HepG2 (cell line): ENCODE data around the gene ATP4B. TPM values are rescaled to one million over a fixed set of nuclear protein-coding genes. Genes with fewer than 3 reads are reported as not detected.

ENCODE experiments used
- ATAC-seq: fragments of 200-7000 bp; cut with Tn5 transposase; 3 replicates; pipeline ENCODE4 v1.9.1; 2020; ENCODE audit warnings: mild to moderate bottlenecking, moderate library complexity
- BruUV-seq: library from RNA; stranded (reverse); fragments of 400-500 nt; replicated peaks from 2 replicates; lab custom pipeline; 2021; lab: Mats Ljungman, UMichigan
- CTCF ChIA-PET: fragments of 300-600 bp; formaldehyde crosslinking; extraction: SDS; loops from one replicate; lab custom pipeline; 2021; ENCODE audit warnings: low total read pairs, inconsistent platforms, low intra/inter-chr PET ratio; lab: Yijun Ruan, JAX
- POLR2A ChIA-PET: fragments of 350-600 bp; sonication (Branson Sonifier 250); formaldehyde crosslinking; loops from one replicate; lab custom pipeline; 2020; ENCODE audit warnings: antibody characterized with exemption, inconsistent platforms; lab: Yijun Ruan, JAX
- DNase-seq: peaks from one replicate; pipeline ENCODE4 v3.0.0-alpha.2; 2015; ENCODE audit warnings: low spot score
- FAIRE-seq: peaks from 3 replicates; lab custom pipeline; 2011; peaks lifted over from hg19 to GRCh38; lab: Jason Lieb, UNC
- H2AFZ ChIP-seq: one replicate; pipeline ENCODE4 v1.6.1; 2011; ENCODE audit warnings: low read length, inconsistent platforms
- H3K27ac ChIP-seq: fragments of 300-600 bp; 3 replicates; pipeline ENCODE4 v1.8.0; 2011; ENCODE audit warnings: mixed run types, mild to moderate bottlenecking, mixed read lengths, low read length, inconsistent platforms; ENCODE audit not compliant: insufficient read depth; ENCODE audit errors: extremely low read length
- H3K27me3 ChIP-seq, 2 experiments: fragments of 200-600 bp in 1 of 2; 2 replicates in 1 of 2; 3 replicates in 1 of 2; pipeline versions ENCODE4 v1.6.0 to v1.8.0; 2011; ENCODE audit warnings: low read length in 2 of 2, mild to moderate bottlenecking in 2 of 2, moderate library complexity in 2 of 2, inconsistent platforms in 1 of 2; ENCODE audit not compliant: insufficient read depth in 2 of 2, control insufficient read depth in 1 of 2
- H3K36me3 ChIP-seq, 2 experiments: fragments of 200-600 bp in 1 of 2; replicated peaks in 1 of 2; 2 replicates in 1 of 2; 3 replicates in 1 of 2; pipeline versions ENCODE4 v1.5.1 to v1.8.0; 2011; ENCODE audit warnings: low read length in 2 of 2, inconsistent platforms in 1 of 2; ENCODE audit not compliant: insufficient read depth in 2 of 2, control insufficient read depth in 1 of 2
- H3K4me1 ChIP-seq: 2 replicates; pipeline ENCODE4 v1.5.1; 2012; ENCODE audit warnings: low read length, inconsistent platforms; ENCODE audit not compliant: insufficient read depth
- H3K4me2 ChIP-seq: 2 replicates; pipeline ENCODE4 v1.6.0; 2011; ENCODE audit warnings: low read depth, low read length, inconsistent platforms
- H3K4me3 ChIP-seq, 3 experiments: fragments of 200-600 bp in 1 of 3; sonication (generic), shearing (Covaris generic) in 1 of 3; replicated peaks in 1 of 3; 2 replicates each; pipeline ENCODE4 v1.5.1; 2011 to 2016; ENCODE audit warnings: low read length in 3 of 3, inconsistent platforms in 2 of 3, low read depth in 2 of 3, mild to moderate bottlenecking in 2 of 3, control low read depth in 1 of 3, mixed read lengths in 1 of 3; ENCODE audit not compliant: insufficient read depth in 1 of 3
- H3K79me2 ChIP-seq: one replicate; pipeline ENCODE4 v1.6.1; 2011; ENCODE audit warnings: low read length, inconsistent platforms; ENCODE audit not compliant: insufficient read depth
- H3K9ac ChIP-seq: 2 replicates; pipeline ENCODE4 v1.6.0; 2011; ENCODE audit warnings: mild to moderate bottlenecking, low read depth, low read length, inconsistent platforms; ENCODE audit not compliant: insufficient read depth
- H3K9me3 ChIP-seq: 2 replicates; pipeline ENCODE4 v1.5.1; 2012; ENCODE audit warnings: mild to moderate bottlenecking, low read length
- H4K20me1 ChIP-seq: 2 replicates; pipeline ENCODE4 v1.6.0; 2011; ENCODE audit warnings: inconsistent platforms, mild to moderate bottlenecking, low read length, moderate library complexity; ENCODE audit not compliant: insufficient read depth
- ATF5 ChIP-seq: sonication (generic); formaldehyde crosslinking; IDR thresholded peaks from 2 replicates; pipeline ENCODE4 v1.4.0; 2020; ENCODE audit warnings: mild to moderate bottlenecking, low read depth, missing genetic modification reagents
- CCDC6 ChIP-seq: sonication (generic); formaldehyde crosslinking; IDR thresholded peaks from 2 replicates; pipeline ENCODE4 v1.8.1; 2022; ENCODE audit warnings: mild to moderate bottlenecking, missing genetic modification reagents, moderate library complexity
- HIVEP1 ChIP-seq: sonication (generic); formaldehyde crosslinking; IDR thresholded peaks from 2 replicates; pipeline ENCODE4 v1.4.0; 2020; ENCODE audit warnings: mild to moderate bottlenecking, missing genetic modification reagents
- HOXD1 ChIP-seq: sonication (generic); formaldehyde crosslinking; IDR thresholded peaks from 2 replicates; pipeline ENCODE4 v1.5.0; 2020; ENCODE audit warnings: missing genetic modification reagents
- KLF6 ChIP-seq: IDR thresholded peaks from 2 replicates; pipeline ENCODE4 v1.8.0; 2016; ENCODE audit warnings: missing biosample characterization, missing genetic modification reagents
- NCOA5 ChIP-seq: sonication (generic); formaldehyde crosslinking; IDR thresholded peaks from 2 replicates; pipeline ENCODE4 v1.4.0; 2020; ENCODE audit warnings: missing genetic modification reagents
- NFKB2 ChIP-seq: sonication (generic); formaldehyde crosslinking; IDR thresholded peaks from 2 replicates; pipeline ENCODE4 v1.4.0; 2020; ENCODE audit warnings: missing genetic modification reagents, borderline replicate concordance
- PCBP1 ChIP-seq: fragments of 200-400 bp; formaldehyde crosslinking; IDR thresholded peaks from 2 replicates; pipeline ENCODE4 v1.6.1; 2017; ENCODE audit warnings: mild to moderate bottlenecking, low read depth, low read length, borderline replicate concordance
- RARA ChIP-seq: IDR thresholded peaks from 2 replicates; pipeline ENCODE4 v1.6.1; 2016; ENCODE audit warnings: missing genetic modification reagents, missing compliant biosample characterization
- SAP130 ChIP-seq: IDR thresholded peaks from 2 replicates; pipeline ENCODE4 v1.6.1; 2016; ENCODE audit warnings: low read depth
- TAF15 ChIP-seq: fragments of 200-400 bp; formaldehyde crosslinking; IDR thresholded peaks from one replicate; pipeline ENCODE4 v1.6.1; 2018; ENCODE audit warnings: mild to moderate bottlenecking, low read depth, low read length; ENCODE audit not compliant: poor library complexity, severe bottlenecking
- TEAD2 ChIP-seq: sonication (generic); formaldehyde crosslinking; IDR thresholded peaks from 2 replicates; pipeline ENCODE4 v1.9.0; 2021; ENCODE audit warnings: missing genetic modification reagents
- TOPORS ChIP-seq: sonication (generic); formaldehyde crosslinking; IDR thresholded peaks from 2 replicates; pipeline ENCODE4 v1.8.0; 2023; ENCODE audit warnings: mild to moderate bottlenecking, missing genetic modification reagents
- ZBTB14 ChIP-seq: sonication (generic); formaldehyde crosslinking; IDR thresholded peaks from 2 replicates; pipeline ENCODE4 v1.4.0; 2020; ENCODE audit warnings: missing genetic modification reagents
- ZMYM4 ChIP-seq: sonication (generic); formaldehyde crosslinking; IDR thresholded peaks from 2 replicates; pipeline ENCODE4 v1.8.1; 2023; ENCODE audit warnings: mild to moderate bottlenecking, missing genetic modification reagents
- ZNF326 ChIP-seq: sonication (generic); formaldehyde crosslinking; IDR thresholded peaks from 2 replicates; pipeline ENCODE4 v1.4.0; 2020; ENCODE audit warnings: missing genetic modification reagents, borderline replicate concordance
- ZNF383 ChIP-seq: sonication (generic); formaldehyde crosslinking; IDR thresholded peaks from 2 replicates; pipeline ENCODE4 v1.4.0; 2020; ENCODE audit warnings: missing genetic modification reagents, mild to moderate bottlenecking, borderline replicate concordance
- ZNF550 ChIP-seq: sonication (generic); formaldehyde crosslinking; IDR thresholded peaks from 2 replicates; pipeline ENCODE4 v1.4.0; 2020; ENCODE audit warnings: mild to moderate bottlenecking, missing genetic modification reagents, borderline replicate concordance
- ZNF674 ChIP-seq: sonication (generic); formaldehyde crosslinking; IDR thresholded peaks from 2 replicates; pipeline ENCODE4 v1.5.0; 2020; ENCODE audit warnings: low read depth, mild to moderate bottlenecking, missing genetic modification reagents
- ZNF878 ChIP-seq: sonication (generic); formaldehyde crosslinking; IDR thresholded peaks from 2 replicates; pipeline ENCODE4 v1.8.1; 2023; ENCODE audit warnings: mild to moderate bottlenecking, missing genetic modification reagents, moderate library complexity
- WGBS: methylation state at CpG from one replicate; pipeline ENCODE4 v1.1.6; 2017; ENCODE audit warnings: low lambda C conversion rate; 5-methylcytosine and 5-hydroxymethylcytosine counted together
- in situ Hi-C: cut with HindIII; loops from 2 replicates; pipeline ENCODE4 v1.10.0; 2017; ENCODE audit warnings: low pct_unique_long_range_greater_than_20kb; ENCODE audit not compliant: extremely low pct_ligation_motif_present
- intact Hi-C: fragments of 100-400 bp; cut with micrococcal nuclease; formaldehyde crosslinking; loops from one replicate; pipeline ENCODE4 v1.10.0; 2022; ENCODE audit not compliant: unreplicated experiment
- polyA plus RNA-seq, 8 experiments: library from polyadenylated mRNA; depleted of rRNA in 3 of 8; stranded (reverse) in 7 of 8; unstranded in 1 of 8; fragments of >200 nt; fragmentation: Illumina TruSeq in 4 of 8; extraction: Trizol in 4 of 8; gene quantifications; 2 replicates each; pipeline versions ENCODE4 v1.2.1 to v1.2.3, GENCODE V29; 2011 to 2016; ENCODE audit warnings: low read depth in 4 of 8, missing spikeins in 1 of 8, mixed read lengths in 1 of 8; ENCODE audit not compliant: insufficient read depth in 1 of 8
- total RNA-seq, 5 experiments: library from RNA; depleted of rRNA; stranded (reverse); fragments of >200 nt; fragmentation: Illumina TruSeq; extraction: Trizol; gene quantifications; 2 replicates each; pipeline ENCODE4 v1.2.3, GENCODE V29; 2016; ENCODE audit warnings: low read depth in 1 of 5

Gene ATP4B
- total and polyA plus RNA-seq, 2 of the 13 experiments (the other 11 are each of a cell fraction or from before 2014, with no cell fraction given), result not detected

- Histone ChIP-seq H4K20me1 (peaks cover 9% of the 10 kb centered on the region; the same call in 1 of the 2 replicates), H3K79me2 (peaks cover 75% of the 10 kb centered on the region), H3K4me3 (no peak overlapping the region), H3K9me3 (no peaks in the 10 kb centered on the region), H3K4me2 (no peak overlapping the region), H3K27me3 (no peaks in the 10 kb centered on the region; a peak in 1 of 5 replicates), H3K9ac (no peak overlapping the region), H2AFZ (no peak overlapping the region), H3K36me3 (peaks cover 11 to 50% of the 10 kb centered on the region in 2 experiments; a peak in 4 of 5 replicates), H3K4me1 (no peaks in the 10 kb centered on the region), H3K27ac (no peak overlapping the region)
- BruUV-seq, result no TSS peak
- no peak for ATAC-seq
- in situ Hi-C loops (no loop called here), intact Hi-C loops (no loop called here)
- WGBS, result 99% methylated on average over 12 of the region's 12 CpGs
- no peak for FAIRE-seq
- DNase-seq, result no peak
- TF ChIP-seq HIVEP1 (CRISPR knock-in tag) (no peak), ZNF550 (CRISPR knock-in tag) (no peak), TAF15 (no peak), ZNF383 (CRISPR knock-in tag) (no peak), ZNF674 (CRISPR knock-in tag) (no peak), RARA (CRISPR knock-in tag) (no peak), ATF5 (CRISPR knock-in tag) (no peak), HOXD1 (no peak), NCOA5 (CRISPR knock-in tag) (no peak), NFKB2 (CRISPR knock-in tag) (no peak), ZNF878 (CRISPR knock-in tag) (no peak), ZMYM4 (CRISPR knock-in tag) (no peak), SAP130 (no peak), KLF6 (CRISPR knock-in tag) (no peak), ZBTB14 (no peak), PCBP1 (no peak), CCDC6 (no peak), TEAD2 (CRISPR knock-in tag) (no peak), TOPORS (no peak), ZNF326 (CRISPR knock-in tag) (no peak)
- POLR2A ChIA-PET, result no interaction called here
- CTCF ChIA-PET, result no interaction called here
Observed at GRCh38 chr13:113599391-113599790, 58.6 kb downstream of the ATP4B start.
